ENCODE results near the gene SOST. TPM values are rescaled to one million over a fixed set of nuclear protein-coding genes. Genes with fewer than 3 reads are reported as not detected.

Gene SOST
- total RNA-seq = not detected in 2 replicates

DNA sequence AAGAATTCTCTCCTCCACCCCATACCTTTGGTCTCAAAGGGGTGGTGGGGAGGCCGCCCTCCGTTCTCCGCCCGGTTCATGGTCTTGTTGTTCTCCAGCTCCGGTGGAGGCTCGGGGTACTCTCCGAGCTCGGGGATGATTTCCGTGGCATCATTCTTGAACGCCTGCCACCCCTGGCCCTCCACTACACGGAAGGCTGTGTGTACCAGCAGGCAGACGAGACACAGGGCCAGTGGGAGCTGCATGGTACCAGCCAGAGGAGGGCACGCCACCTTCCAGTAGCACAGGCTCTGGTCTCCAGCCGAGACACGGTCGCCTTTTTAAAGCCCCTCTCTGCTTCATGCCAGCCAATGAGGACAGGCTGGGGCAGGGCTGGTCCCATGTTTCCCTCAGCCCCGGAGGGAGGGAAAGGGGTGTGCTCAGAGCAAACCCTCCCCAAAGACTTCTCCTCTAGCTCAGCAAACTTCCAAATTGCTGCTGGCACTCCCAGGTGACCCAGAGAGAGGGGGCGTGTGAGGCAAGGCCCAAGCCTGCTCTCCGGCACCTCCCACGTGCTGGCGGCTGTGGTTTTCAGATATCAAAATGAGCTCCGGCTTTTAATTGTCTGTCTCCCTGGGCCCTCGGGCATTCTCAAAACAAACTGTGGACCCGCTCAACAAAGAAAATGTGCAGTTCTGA lies at the start of gene SOST:
Gene SOST, minus strand, starts transcription at position 295 of the 678 bp plus-strand sequence. Its CDS starts 50 bp downstream, at position 245.

DNA sequence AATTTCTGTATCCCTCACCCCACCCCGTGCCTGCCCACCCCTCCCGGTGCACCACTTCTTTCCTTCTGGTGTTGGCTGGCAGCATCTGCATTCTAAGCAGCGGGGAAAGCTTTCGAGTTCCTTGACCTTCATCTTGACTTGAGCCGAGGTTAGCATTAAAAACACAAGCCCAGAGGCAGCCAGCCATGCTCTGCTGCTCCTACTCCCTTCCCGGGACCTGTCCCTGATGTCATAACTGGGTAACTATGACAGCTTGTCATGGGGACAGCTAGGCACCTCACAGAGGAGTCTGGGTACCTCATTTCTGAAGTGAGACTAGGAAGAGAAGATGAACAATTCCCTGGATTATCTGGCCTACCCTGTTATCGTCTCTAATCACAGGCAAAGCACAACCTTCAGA lies 21.5 kb upstream of the SOST start, which contains the start of gene CFAP97D1:
Gene CFAP97D1, plus strand, starts transcription at position 301 of the 400 bp plus-strand sequence. Its CDS starts 28 bp downstream, at position 329.

DNA sequence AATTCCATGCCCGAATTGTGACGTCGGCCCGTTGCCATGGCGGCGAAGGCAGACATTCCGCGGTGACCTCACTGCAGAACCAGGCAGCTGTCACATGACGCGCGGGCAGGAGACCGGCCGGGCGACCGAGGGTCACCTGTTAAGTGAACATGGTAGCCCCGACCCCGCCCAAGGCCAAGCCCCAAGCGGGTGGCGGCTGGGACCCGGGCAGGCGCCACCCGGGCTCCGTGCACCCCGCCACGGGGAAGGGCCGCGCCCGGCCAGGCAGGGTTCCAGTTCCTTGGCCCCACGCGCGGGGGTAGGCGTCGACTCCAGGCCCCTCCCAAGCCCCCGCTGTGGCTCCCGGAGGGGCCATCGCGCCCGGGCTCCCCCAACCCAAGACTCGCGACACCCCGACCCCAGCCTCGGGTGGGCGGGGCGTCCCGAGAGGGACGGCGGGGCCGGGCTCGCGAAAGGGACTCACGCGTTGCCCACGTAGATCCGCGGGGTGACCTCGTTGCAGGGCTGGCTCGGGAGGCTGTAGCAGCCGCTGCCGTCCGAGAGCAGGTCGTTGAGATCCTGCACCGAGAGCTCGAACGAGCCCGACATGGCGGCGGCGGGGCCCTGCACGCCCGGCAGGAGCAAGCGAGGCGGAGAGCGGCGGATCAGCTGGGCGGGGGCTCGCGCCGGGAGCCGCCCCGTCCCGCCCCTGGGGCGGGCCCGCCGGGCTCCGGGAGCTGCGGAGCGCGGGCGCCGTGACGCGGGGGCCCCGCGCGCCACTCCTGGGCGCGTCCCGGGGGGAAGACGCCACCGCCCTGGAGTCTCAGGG lies 19.9 kb upstream of the SOST start, which contains the start of gene DUSP3:
Gene DUSP3, minus strand, starts transcription at position 641 of the 808 bp plus-strand sequence. Its CDS starts 53 bp downstream, at position 588.

Other genes with a start within 250 kb of the SOST start
- gene ETV4, start 212.5 kb downstream of the SOST start, total RNA-seq = 2.9 and 4.4 TPM in 2 replicates
- under 0.01 TPM in 1 of 2 replicates, not detected in the other for gene MEOX1, start 96.9 kb downstream of the SOST start, total RNA-seq
- gene DUSP3, start 20.2 kb upstream of the SOST start, total RNA-seq = 55.0 and 65.4 TPM in 2 replicates
- gene CFAP97D1, start 21.6 kb upstream of the SOST start, total RNA-seq = under 0.01 TPM in 1 of 2 replicates, not detected in the other
- 16.2 and 24.5 TPM in 2 replicates for gene MPP3, start 74.4 kb upstream of the SOST start, total RNA-seq
- not detected in 2 replicates for gene CD300LG, start 88.4 kb upstream of the SOST start, total RNA-seq
- gene MPP2, start 148.7 kb upstream of the SOST start, total RNA-seq = 2.1 and 3.9 TPM in 2 replicates
- not detected in 2 replicates for gene PPY, start 183.7 kb upstream of the SOST start, total RNA-seq
- not detected in 2 replicates for gene PYY, start 195.1 kb upstream of the SOST start, total RNA-seq
- 2.9 and 6.4 TPM in 2 replicates for gene NAGS, start 245.8 kb upstream of the SOST start, total RNA-seq

All from uterine smooth muscle cell (primary cell).